Stimulated activated memory B cell treated with anti-CD40 and anti-IgM and Interleukin-4, amounts not matched to agents 10 μg/mL and 1 μg/mL and 100 μg/mL, for 72 hours (primary cell): ENCODE data around the gene C2CD4C.
"Not testable (repeated sequence)": the region's sequence is repeated elsewhere in the genome, so short reads cannot be mapped to it uniquely, and the experiment has no call there.

Experiments used
- ATAC-seq: fragments of 150-1000 bp; cut with Tn5 transposase; 2 replicates; pipeline ENCODE4 v1.10.0; 2021
- H3K27ac Mint-ChIP-seq: one replicate; pipeline ENCODE4 v1.8.0; 2022; ENCODE audit warnings: mild to moderate bottlenecking, mixed read lengths
- H3K27me3 Mint-ChIP-seq: one replicate; pipeline ENCODE4 v1.8.0; 2022; ENCODE audit warnings: mixed read lengths
- H3K36me3 Mint-ChIP-seq: one replicate; pipeline ENCODE4 v1.8.0; 2022; ENCODE audit warnings: mixed read lengths
- H3K4me1 Mint-ChIP-seq: one replicate; pipeline ENCODE4 v1.8.0; 2022; ENCODE audit warnings: mixed read lengths
- H3K4me3 Mint-ChIP-seq: one replicate; pipeline ENCODE4 v1.8.0; 2022; ENCODE audit warnings: mild to moderate bottlenecking, moderate library complexity, mixed read lengths
- H3K9me3 Mint-ChIP-seq: one replicate; pipeline ENCODE4 v1.8.0; 2022; ENCODE audit warnings: mixed read lengths

C2CD4C gene

GRCh38 chr19:362154-362553 lies 46.8 kb downstream of the C2CD4C start:
- Mint-ChIP-seq H3K4me1 (no peaks in the 10 kb centered on the region), H3K27ac (no peak overlapping the region), H3K27me3 (peaks cover 5% of the 10 kb centered on the region), H3K4me3 (no peak overlapping the region), H3K36me3 (no peaks in the 10 kb centered on the region), H3K9me3 (peaks cover 3% of the 10 kb centered on the region)
- no peak for ATAC-seq

DNA sequence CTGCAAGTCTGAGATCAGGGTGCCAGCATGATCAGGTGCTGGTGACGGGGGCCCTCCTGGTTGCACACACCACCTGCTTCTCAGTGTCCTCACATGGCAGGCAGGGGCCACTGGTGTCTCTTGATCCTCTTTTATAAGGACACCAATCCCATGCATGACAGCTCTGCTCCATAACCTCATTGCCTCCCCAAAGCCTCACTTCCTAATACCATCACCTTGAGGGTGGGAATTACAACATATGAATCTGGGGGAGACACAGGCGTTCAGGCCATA lies 49.4 kb downstream of the C2CD4C start:
- Mint-ChIP-seq H3K4me3 (no peak overlapping the region), H3K4me1 (no peaks in the 10 kb centered on the region), H3K27me3 (no peaks in the 10 kb centered on the region), H3K36me3 (no peaks in the 10 kb centered on the region), H3K9me3 (peaks cover 3% of the 10 kb centered on the region), H3K27ac (no peak overlapping the region)
- no peak for ATAC-seq

DNA sequence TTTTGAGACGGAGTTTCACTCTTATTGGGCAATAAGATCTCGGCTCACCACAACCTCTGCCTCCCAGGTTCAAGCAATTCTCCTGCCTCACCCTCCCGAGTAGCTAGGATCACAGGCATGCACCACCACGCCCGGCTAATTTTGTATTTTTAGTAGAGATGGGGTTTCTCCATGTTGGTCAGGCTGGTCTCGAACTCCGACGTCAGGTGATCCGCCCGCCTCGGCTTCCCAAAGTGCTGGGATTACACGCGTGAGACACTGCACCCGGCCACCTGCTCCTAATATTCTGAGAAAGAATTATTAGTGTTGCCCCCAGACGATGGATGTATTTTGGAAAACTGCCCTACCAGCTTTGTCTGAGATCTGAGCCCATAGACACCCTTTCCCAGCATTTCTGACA lies 53.4 kb downstream of the C2CD4C start:
- not testable (repeated sequence) for H3K27me3 Mint-ChIP-seq, H3K27ac Mint-ChIP-seq, H3K4me1 Mint-ChIP-seq, H3K4me3 Mint-ChIP-seq, H3K36me3 Mint-ChIP-seq, ATAC-seq
- H3K9me3 Mint-ChIP-seq = peaks cover 10% of the 10 kb centered on the region
